ENCODE measurements around the gene VSTM2L.

The VSTM2L gene

DNA sequence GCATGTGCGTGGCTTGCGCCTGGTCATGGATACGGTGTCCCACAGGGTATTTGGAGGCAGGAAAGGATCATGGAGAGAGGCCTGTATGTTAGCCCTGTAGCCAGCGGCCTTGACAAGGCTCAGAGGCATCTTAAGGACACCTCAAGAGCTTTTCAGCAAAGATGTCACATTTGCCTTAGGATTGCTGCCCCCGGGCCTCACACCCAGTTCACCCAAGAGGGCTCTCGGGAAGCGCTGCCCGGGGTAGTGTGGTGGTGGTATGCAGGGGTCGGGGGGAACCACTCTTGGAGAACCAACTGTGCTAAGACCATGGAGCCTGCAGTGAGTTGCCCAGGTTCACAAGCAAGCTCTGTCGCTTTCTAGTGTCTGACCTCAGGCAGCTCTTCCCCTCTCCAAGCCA lies 36.9 kb upstream of the VSTM2L start:
- DNase-seq (ENCODE audit: low read depth), result no peak
- no peak overlapping the region for H3K4me3 ChIP-seq (ENCODE audit: low read depth, low read length)
- TF ChIP-seq, protein P1, sequence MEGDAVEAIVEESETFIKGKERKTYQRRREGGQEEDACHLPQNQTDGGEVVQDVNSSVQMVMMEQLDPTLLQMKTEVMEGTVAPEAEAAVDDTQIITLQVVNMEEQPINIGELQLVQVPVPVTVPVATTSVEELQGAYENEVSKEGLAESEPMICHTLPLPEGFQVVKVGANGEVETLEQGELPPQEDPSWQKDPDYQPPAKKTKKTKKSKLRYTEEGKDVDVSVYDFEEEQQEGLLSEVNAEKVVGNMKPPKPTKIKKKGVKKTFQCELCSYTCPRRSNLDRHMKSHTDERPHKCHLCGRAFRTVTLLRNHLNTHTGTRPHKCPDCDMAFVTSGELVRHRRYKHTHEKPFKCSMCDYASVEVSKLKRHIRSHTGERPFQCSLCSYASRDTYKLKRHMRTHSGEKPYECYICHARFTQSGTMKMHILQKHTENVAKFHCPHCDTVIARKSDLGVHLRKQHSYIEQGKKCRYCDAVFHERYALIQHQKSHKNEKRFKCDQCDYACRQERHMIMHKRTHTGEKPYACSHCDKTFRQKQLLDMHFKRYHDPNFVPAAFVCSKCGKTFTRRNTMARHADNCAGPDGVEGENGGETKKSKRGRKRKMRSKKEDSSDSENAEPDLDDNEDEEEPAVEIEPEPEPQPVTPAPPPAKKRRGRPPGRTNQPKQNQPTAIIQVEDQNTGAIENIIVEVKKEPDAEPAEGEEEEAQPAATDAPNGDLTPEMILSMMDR (IDR thresholded peaks at IDR 0.05; ENCODE audit: low read depth, low read length, missing control alignments), result no peak

DNA sequence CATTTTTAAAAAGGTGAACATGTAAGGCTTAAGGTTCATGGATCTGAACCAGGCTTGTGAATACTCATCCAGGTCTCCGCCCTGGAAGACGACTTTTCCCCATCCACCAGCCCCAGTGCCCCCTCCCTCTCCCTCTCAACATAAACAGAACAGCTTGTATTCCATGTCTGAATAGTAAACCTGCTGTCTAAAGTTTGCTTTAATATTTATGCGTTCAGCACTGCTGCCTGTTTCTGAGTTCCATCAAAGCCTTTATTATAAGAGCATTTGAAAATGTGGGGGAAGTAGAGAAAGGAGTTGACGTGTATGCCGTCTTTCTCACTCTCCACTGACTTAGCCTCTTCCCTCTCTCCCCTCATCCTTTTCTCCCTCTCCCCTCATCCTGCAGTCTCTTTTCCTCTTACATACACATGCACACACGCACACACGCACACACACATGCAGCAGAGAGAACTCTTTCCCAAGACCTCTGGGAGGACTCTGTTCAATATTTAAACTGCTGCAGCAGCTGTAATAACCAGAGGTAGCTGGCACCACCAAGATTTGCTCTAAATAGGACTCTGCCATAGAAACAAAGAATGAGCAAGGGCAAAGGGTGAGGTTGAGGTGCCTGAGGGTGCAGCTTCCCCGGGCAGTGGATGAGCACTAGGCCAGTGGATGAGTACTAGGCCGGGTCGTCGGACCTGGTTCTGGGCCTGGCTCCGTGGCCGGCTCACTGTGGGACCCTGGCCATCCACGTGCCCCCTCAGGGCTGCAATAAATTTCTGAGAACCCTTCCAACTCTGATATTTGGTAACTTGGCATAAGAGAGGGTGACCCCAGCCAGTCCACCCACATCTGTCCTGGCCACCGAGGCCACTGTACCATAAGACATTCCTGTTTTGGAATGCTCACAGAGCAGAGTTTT lies 35.4 kb upstream of the VSTM2L start:
- TF ChIP-seq, protein P1 (IDR thresholded peaks at IDR 0.05; ENCODE audit: low read depth, low read length, missing control alignments), result no peak
- no peak for DNase-seq (ENCODE audit: low read depth)
- H3K4me3 ChIP-seq (ENCODE audit: low read depth, low read length), result no peak overlapping the region

DNA sequence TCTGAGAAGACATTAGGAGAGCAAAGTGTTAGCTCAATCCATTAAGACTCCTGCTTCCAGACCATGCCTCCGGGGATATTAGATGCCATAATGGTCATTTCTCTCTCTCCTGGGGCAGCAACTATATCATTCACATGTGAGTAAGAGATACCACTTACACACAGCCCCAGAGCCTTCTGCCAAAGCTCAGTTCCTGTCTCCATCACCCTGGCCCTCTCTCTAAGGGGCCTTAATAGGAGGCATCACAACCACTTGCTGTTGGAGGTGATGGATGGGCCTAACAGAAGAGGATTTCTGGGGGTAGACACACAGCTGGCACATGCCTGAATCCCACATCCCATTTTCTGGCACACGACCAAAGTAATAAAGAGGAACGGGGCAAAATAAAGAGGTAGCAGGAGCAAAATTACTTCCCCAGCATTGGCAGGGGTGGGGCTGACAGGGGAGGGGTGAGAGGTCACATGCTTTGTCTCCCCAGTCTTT lies 34.0 kb upstream of the VSTM2L start:
- no peak for DNase-seq (ENCODE audit: low read depth)
- H3K4me3 ChIP-seq (ENCODE audit: low read depth, low read length), result no peak overlapping the region
- TF ChIP-seq, protein P1 (IDR thresholded peaks at IDR 0.05; ENCODE audit: low read depth, low read length, missing control alignments), result no peak

DNA sequence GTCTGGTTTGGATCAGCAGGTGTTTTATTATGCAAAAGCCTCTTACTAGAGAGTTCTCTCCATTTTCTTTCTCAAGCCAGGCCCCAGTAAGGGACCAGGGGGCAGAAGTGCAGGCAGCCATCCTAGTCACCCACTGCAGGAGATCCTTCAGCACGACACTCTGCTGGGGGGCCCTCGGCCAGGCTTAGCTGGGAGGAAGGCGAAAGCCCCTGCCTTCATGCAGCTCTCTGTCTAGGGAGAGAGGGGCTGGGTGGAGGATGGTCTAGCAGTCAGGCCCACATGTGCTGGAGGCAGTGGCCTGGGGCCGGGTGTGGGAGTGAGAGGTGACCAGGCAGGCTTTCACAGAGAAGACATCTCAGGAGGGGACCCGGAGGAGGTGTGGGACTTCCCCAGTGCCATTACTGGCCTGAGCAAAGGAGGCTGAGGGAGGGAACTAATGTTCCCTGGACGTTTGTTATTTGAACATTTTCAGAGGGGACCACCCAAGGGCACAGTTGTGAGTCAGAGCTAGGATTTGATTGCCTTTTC lies 33.5 kb upstream of the VSTM2L start:
- TF ChIP-seq, protein P1 (IDR thresholded peaks at IDR 0.05; ENCODE audit: low read depth, low read length, missing control alignments), result no peak
- DNase-seq (ENCODE audit: low read depth), result no peak
- H3K4me3 ChIP-seq (ENCODE audit: low read depth, low read length), result no peak overlapping the region

DNA sequence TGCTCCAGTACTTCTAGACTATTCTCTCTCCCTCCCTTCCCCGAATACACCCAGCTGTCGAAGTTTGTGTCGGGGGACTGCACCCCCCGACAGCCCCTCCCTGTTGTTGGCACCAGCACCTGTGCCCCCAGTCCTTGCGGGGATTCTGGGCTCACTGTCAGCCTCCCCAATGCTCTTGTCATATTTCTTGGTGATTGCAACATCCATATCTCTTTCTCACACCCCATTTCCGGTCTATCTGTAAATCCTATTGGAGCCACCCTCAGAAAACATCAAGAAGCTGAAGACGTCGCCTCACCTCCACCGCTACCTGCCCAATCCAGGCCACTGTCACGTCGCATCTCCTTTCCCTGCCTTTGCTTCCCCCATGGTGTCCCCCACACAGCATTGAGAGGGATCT lies 32.6 kb upstream of the VSTM2L start:
- H3K4me3 ChIP-seq (ENCODE audit: low read depth, low read length), result no peak overlapping the region
- DNase-seq (ENCODE audit: low read depth), result no peak
- TF ChIP-seq, protein P1 (IDR thresholded peaks at IDR 0.05; ENCODE audit: low read depth, low read length, missing control alignments), result no peak

DNA sequence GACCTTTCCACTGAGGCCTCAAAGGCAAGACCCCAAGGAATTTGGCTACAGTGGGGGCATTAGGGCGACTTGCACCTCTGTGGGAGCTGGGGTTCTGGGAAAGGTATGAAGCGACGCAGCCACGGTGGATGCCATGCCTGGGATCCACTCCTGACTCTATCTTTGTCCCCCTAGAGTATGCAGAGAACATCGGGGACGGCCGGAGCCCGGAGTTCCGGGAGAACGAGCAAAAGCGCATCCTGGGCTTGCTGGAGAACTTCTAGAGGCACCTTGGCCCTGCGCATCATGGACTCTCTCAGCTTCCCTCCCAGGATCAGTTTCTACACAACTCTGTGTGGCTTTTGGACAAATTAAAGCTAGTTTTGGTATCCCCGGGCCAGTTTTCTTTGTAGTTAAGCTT lies 31.2 kb upstream of the VSTM2L start:
- TF ChIP-seq, protein P1 (IDR thresholded peaks at IDR 0.05; ENCODE audit: low read depth, low read length, missing control alignments), result no peak
- H3K4me3 ChIP-seq (ENCODE audit: low read depth, low read length), result no peak overlapping the region
- no peak for DNase-seq (ENCODE audit: low read depth)
